HCT116 (cell line): ENCODE results near the gene PDE1C. TPM values are rescaled to one million over a fixed set of nuclear protein-coding genes. Genes with fewer than 3 reads are reported as not detected.

Experiments used
- ATAC-seq: fragments of 200-7000 bp; cut with Tn5 transposase; 2 replicates; pipeline ENCODE4 v1.9.1; 2020; ENCODE audit warnings: mild to moderate bottlenecking, moderate library complexity
- BruUV-seq: library from RNA; stranded (reverse); fragments of 400-500 nt; replicated peaks from 2 replicates; lab custom pipeline; 2021; lab: Mats Ljungman, UMichigan
- CTCF ChIA-PET: fragments of 300-600 bp; sonication (Branson Sonifier 250); formaldehyde crosslinking; loops from one replicate; lab custom pipeline; 2021; ENCODE audit warnings: antibody characterized with exemption; lab: Charles Lee
- POLR2A ChIA-PET: fragments of 300-600, 350-600 bp; sonication (Branson Sonifier 250); formaldehyde crosslinking; loops from one replicate; lab custom pipeline; 2021; ENCODE audit warnings: antibody characterized with exemption; lab: Charles Lee
- RAD21 ChIA-PET, 2 experiments: fragments of 300-600 bp; sonication (Branson Sonifier 250); formaldehyde crosslinking; loops; one replicate each; lab custom pipeline; 2023; ENCODE audit warnings: low total read pairs in 2 of 2; ENCODE audit not compliant: uncharacterized antibody in 2 of 2, unreplicated experiment in 2 of 2, low non-redundant PET in 1 of 2; lab: Charles Lee
- DNase-seq: peaks from one replicate; pipeline ENCODE4 v3.0.0-alpha.2; 2010; ENCODE audit warnings: low read depth, low spot score
- H2AFZ ChIP-seq: fragments of 200-600 bp; shearing (Covaris generic), sonication (generic); 2 replicates; pipeline ENCODE4 v1.6.1; 2017; ENCODE audit warnings: low read depth, mixed run types, mixed read lengths, antibody characterized with exemption, low read length; ENCODE audit not compliant: poor library complexity, severe bottlenecking
- H3K27ac ChIP-seq: 2 replicates; pipeline ENCODE4 v1.5.1; 2012; ENCODE audit warnings: low read depth, low read length
- H3K27me3 ChIP-seq: fragments of 200-600 bp; sonication (generic); 2 replicates; pipeline ENCODE4 v1.6.1; 2016; ENCODE audit warnings: mixed run types, low read length, mixed read lengths; ENCODE audit not compliant: insufficient read depth
- H3K36me3 ChIP-seq, 2 experiments: fragments of 200-500 bp in 1 of 2; fragments of 200-600 bp in 1 of 2; sonication (Bioruptor generic) in 1 of 2; sonication (generic) in 1 of 2; 2 replicates each; pipeline versions ENCODE4 v1.5.1 to v1.6.1; 2014 to 2016; ENCODE audit warnings: low read length in 2 of 2, inconsistent platforms in 1 of 2, mixed read lengths in 1 of 2, mixed run types in 1 of 2; ENCODE audit not compliant: insufficient read depth in 2 of 2, control insufficient read depth in 1 of 2
- H3K4me1 ChIP-seq, 2 experiments: fragments of 200-600 bp in 1 of 2; sonication (generic) in 1 of 2; 2 replicates each; pipeline versions ENCODE4 v1.5.1 to v1.6.1; 2012 to 2017; ENCODE audit warnings: low read length in 2 of 2, inconsistent platforms in 1 of 2, mild to moderate bottlenecking in 1 of 2, mixed read lengths in 1 of 2, mixed run types in 1 of 2, moderate library complexity in 1 of 2; ENCODE audit not compliant: insufficient read depth in 2 of 2, control insufficient read depth in 1 of 2
- H3K4me2 ChIP-seq: fragments of 200-600 bp; sonication (generic); 2 replicates; pipeline ENCODE4 v1.6.1; 2017; ENCODE audit warnings: mixed run types, low read length, mixed read lengths
- H3K4me3 ChIP-seq, 2 experiments: fragments of 200-600 bp in 1 of 2; sonication (generic) in 1 of 2; replicated peaks in 1 of 2; 2 replicates each; pipeline ENCODE4 v1.5.1; 2011 to 2016; ENCODE audit warnings: low read length in 2 of 2, control low read depth in 1 of 2, low read depth in 1 of 2, mild to moderate bottlenecking in 1 of 2, mixed read lengths in 1 of 2, mixed run types in 1 of 2
- H3K79me2 ChIP-seq: fragments of 200-600 bp; sonication (generic); 2 replicates; pipeline ENCODE4 v1.6.1; 2017; ENCODE audit warnings: mild to moderate bottlenecking, mixed run types, low read length, moderate library complexity, mixed read lengths; ENCODE audit not compliant: insufficient read depth
- H3K9ac ChIP-seq: fragments of 200-600 bp; sonication (generic); 2 replicates; pipeline ENCODE4 v1.6.1; 2016; ENCODE audit warnings: low read length, mixed read lengths
- H3K9me2 ChIP-seq: fragments of 200-600 bp; sonication (generic), shearing (Covaris generic); 2 replicates; pipeline ENCODE4 v1.6.1; 2017; ENCODE audit warnings: mixed run types, mild to moderate bottlenecking, moderate library complexity; ENCODE audit not compliant: insufficient read depth
- H3K9me3 ChIP-seq, 2 experiments: fragments of 200-500 bp in 1 of 2; fragments of 200-600 bp in 1 of 2; sonication (Bioruptor generic) in 1 of 2; sonication (generic) in 1 of 2; 2 replicates each; pipeline ENCODE4 v1.6.1; 2014 to 2017; ENCODE audit warnings: low read length in 2 of 2, mixed read lengths in 2 of 2, inconsistent platforms in 1 of 2, low read depth in 1 of 2, mild to moderate bottlenecking in 1 of 2, mixed run types in 1 of 2, moderate library complexity in 1 of 2; ENCODE audit not compliant: control insufficient read depth in 1 of 2, insufficient read depth in 1 of 2
- H4K20me1 ChIP-seq: fragments of 200-600 bp; sonication (generic), shearing (Covaris generic); 2 replicates; pipeline ENCODE4 v1.6.1; 2017; ENCODE audit warnings: mixed run types, mild to moderate bottlenecking, moderate library complexity; ENCODE audit not compliant: insufficient read depth
- CEBPB ChIP-seq: IDR thresholded peaks from 2 replicates; pipeline ENCODE4 v1.6.1; 2012; ENCODE audit warnings: low read depth
- CTCF ChIP-seq, 3 experiments: fragments of 200-600 bp in 1 of 3; sonication (generic) in 1 of 3; IDR thresholded peaks in 2 of 3; conservative IDR thresholded peaks in 1 of 3; 2 replicates each; pipeline ENCODE4 v1.5.1; 2012 to 2017; ENCODE audit warnings: low read depth in 2 of 3, low read length in 2 of 3, antibody characterized with exemption in 1 of 3, borderline replicate concordance in 1 of 3, control low read depth in 1 of 3, mild to moderate bottlenecking in 1 of 3, mixed read lengths in 1 of 3, mixed run types in 1 of 3, moderate library complexity in 1 of 3; ENCODE audit not compliant: insufficient read depth in 1 of 3
- EGR1 ChIP-seq: IDR thresholded peaks from 2 replicates; pipeline ENCODE4 v1.6.1; 2012; ENCODE audit warnings: low read depth
- ELF1 ChIP-seq: IDR thresholded peaks from 2 replicates; pipeline ENCODE4 v1.6.1; 2012; ENCODE audit warnings: low read depth, borderline replicate concordance
- EZH2 ChIP-seq: fragments of 200-600 bp; sonication (generic); IDR thresholded peaks from 2 replicates; pipeline ENCODE4 v1.6.1; 2017; ENCODE audit warnings: antibody characterized with exemption, mixed run types
- FOSL1 ChIP-seq: IDR thresholded peaks from 2 replicates; pipeline ENCODE4 v1.6.1; 2012; ENCODE audit warnings: low read depth
- JUND ChIP-seq: IDR thresholded peaks from 2 replicates; pipeline ENCODE4 v1.6.1; 2012
- POLR2A ChIP-seq: IDR thresholded peaks from 2 replicates; pipeline ENCODE4 v1.7.0; 2011; ENCODE audit warnings: borderline replicate concordance; ENCODE audit not compliant: insufficient read depth, insufficient read length; ENCODE audit errors: extremely low read depth
- POLR2AphosphoS5 ChIP-seq: IDR thresholded peaks from 2 replicates; pipeline ENCODE4 v1.6.1; 2011; ENCODE audit warnings: mild to moderate bottlenecking, low read depth, low read length, moderate library complexity
- RAD21 ChIP-seq: IDR thresholded peaks from 2 replicates; pipeline ENCODE4 v1.6.1; 2012; ENCODE audit warnings: low read depth, mild to moderate bottlenecking
- SIN3A ChIP-seq: IDR thresholded peaks from 2 replicates; pipeline ENCODE4 v1.6.1; 2012; ENCODE audit warnings: low read depth
- SP1 ChIP-seq: IDR thresholded peaks from 2 replicates; pipeline ENCODE4 v1.6.1; 2012; ENCODE audit warnings: low read depth
- SRF ChIP-seq: IDR thresholded peaks from 2 replicates; pipeline ENCODE4 v1.6.1; 2012; ENCODE audit warnings: low read depth
- ZFX ChIP-seq: fragments of 450-650 bp; IDR thresholded peaks from 2 replicates; pipeline ENCODE4 v1.6.1; 2017
- intact Hi-C: fragments of 100-400 bp; cut with micrococcal nuclease; formaldehyde crosslinking; loops from 2 replicates; pipeline ENCODE4 v1.10.0; 2022
- total RNA-seq: library from RNA; stranded (reverse); gene quantifications from one replicate; pipeline ENCODE4 v1.2.1, GENCODE V29; 2021; ENCODE audit not compliant: unreplicated experiment

Gene PDE1C
- total RNA-seq, 1 experiment from 2014 or later: 0.17 TPM

GRCh38 chr7:32058002-32058401 lies 12.2 kb downstream of the PDE1C start:
- DNase-seq (no peak), ATAC-seq (no peak)
- H3K9me2 ChIP-seq: no peaks in the 10 kb centered on the region
- H3K4me3 ChIP-seq: no peak overlapping the region
- TF ChIP-seq SRF (no peak), POLR2A (no peak), ELF1 (no peak), SP1 (no peak), EGR1 (no peak), ZFX (no peak), JUND (no peak), RAD21 (no peak), CEBPB (no peak), FOSL1 (no peak), EZH2 (no peak), SIN3A (no peak), CTCF (IDR thresholded peaks at IDR 0.05 in 2 of 3, conservative IDR thresholded peaks at IDR 0.05 in 1 of 3; ENCODE audit: borderline replicate concordance in 1 of 3, insufficient read depth in 1 of 3, low read depth in 2 of 3, low read length in 2 of 3) (no peak), POLR2AphosphoS5 (no peak)
- H3K79me2 ChIP-seq: no peaks in the 10 kb centered on the region
- ChIA-PET CTCF (no interaction called here), POLR2A (no interaction called here), RAD21 (no interaction called here)
- BruUV-seq: no TSS peak
- H3K9me3 ChIP-seq: no peaks in the 10 kb centered on the region
- H2AFZ ChIP-seq: no peak overlapping the region
- H3K4me1 ChIP-seq: no peaks in the 10 kb centered on the region
- H3K4me2 ChIP-seq: no peak overlapping the region
- H3K36me3 ChIP-seq: no peaks in the 10 kb centered on the region
- H4K20me1 ChIP-seq: no peaks in the 10 kb centered on the region
- no peak overlapping the region for H3K27ac ChIP-seq
- intact Hi-C loops: no loop called here
- H3K9ac ChIP-seq: no peak overlapping the region
- H3K27me3 ChIP-seq: peaks cover 6% of the 10 kb centered on the region
